Tibial nerve (tissue), 4 donors: Measurements from ENCODE around the gene POLA1. TPM values are rescaled to one million over a fixed set of nuclear protein-coding genes. Genes with fewer than 3 reads are reported as not detected.

Experiments
- DNase-seq, 2 donors: peaks; one replicate each; pipeline ENCODE4 v3.0.0-alpha.2; 2019; ENCODE audit warnings: low spot score in 2 of 2
- H3K27ac ChIP-seq, 4 donors: fragments of 200-600 bp; sonication (generic) in 3 of 4; one replicate each; pipeline ENCODE4 v1.5.1; 2017 to 2019; ENCODE audit warnings: mild to moderate bottlenecking in 1 of 4
- H3K27me3 ChIP-seq, 2 donors: fragments of 200-600 bp; sonication (generic) in 1 of 2; one replicate each; pipeline versions ENCODE4 v1.5.1 to v1.6.0; 2017 to 2019
- H3K36me3 ChIP-seq, 3 donors: fragments of 200-600 bp; sonication (generic); one replicate each; pipeline ENCODE4 v1.5.1; 2018 to 2019
- H3K4me1 ChIP-seq, 4 donors: fragments of 200-600 bp; sonication (generic) in 3 of 4; one replicate each; pipeline ENCODE4 v1.5.1; 2017 to 2019
- H3K4me3 ChIP-seq, 4 donors: fragments of 200-600 bp; sonication (generic) in 3 of 4; one replicate each; pipeline ENCODE4 v1.5.1; 2017 to 2019; ENCODE audit warnings: mild to moderate bottlenecking in 1 of 4, moderate library complexity in 1 of 4
- H3K9me3 ChIP-seq, 4 donors: fragments of 200-600 bp; sonication (generic) in 3 of 4; one replicate each; pipeline ENCODE4 v1.5.1; 2017 to 2019
- CTCF ChIP-seq, 5 experiments: fragments of 200-600 bp in 3 of 5; fragments of 450-650 bp in 2 of 5; sonication (generic) in 3 of 5; IDR thresholded peaks; one replicate each; pipeline ENCODE4 v1.5.1; 2016 to 2019; ENCODE audit warnings: antibody characterized with exemption in 5 of 5, mild to moderate bottlenecking in 3 of 5, moderate library complexity in 2 of 5
- EP300 ChIP-seq, 2 donors: sonication (generic); formaldehyde crosslinking; IDR thresholded peaks; one replicate each; pipeline ENCODE4 v1.6.1; 2017; ENCODE audit warnings: antibody characterized with exemption in 2 of 2, mild to moderate bottlenecking in 1 of 2
- POLR2A ChIP-seq, 2 donors: fragments of 450-650 bp; IDR thresholded peaks; one replicate each; pipeline ENCODE4 v1.6.1; 2017; ENCODE audit warnings: antibody characterized with exemption in 2 of 2, mild to moderate bottlenecking in 2 of 2, moderate library complexity in 2 of 2
- WGBS, 2 donors: methylation state at CpG; one replicate each; pipeline ENCODE4 v1.1.5; 2018; 5-methylcytosine and 5-hydroxymethylcytosine counted together
- total RNA-seq, 4 donors: library from RNA; depleted of rRNA; stranded (reverse); fragments of >200 nt; gene quantifications; one replicate each; pipeline ENCODE4 v1.1.0, GENCODE V29; 2016

POLA1 gene
- total RNA-seq, 4 donors from 2014 or later: 8.6 to 27.8 (median 13.7) TPM

GRCh38 chrX:24768556-24768955 lies 74.8 kb downstream of the POLA1 start:
- TF ChIP-seq CTCF (IDR thresholded peaks at IDR 0.05): no peak
- TF ChIP-seq EP300 (IDR thresholded peaks at IDR 0.05): no peak
- no peak for TF ChIP-seq POLR2A (IDR thresholded peaks at IDR 0.05)
- peaks cover 0 to 14% of the 10 kb centered on the region in 2 donors for H3K27me3 ChIP-seq
- H3K9me3 ChIP-seq: no peaks in the 10 kb centered on the region
- H3K4me3 ChIP-seq: no peak overlapping the region
- DNase-seq: no peak
- no peak overlapping the region for H3K27ac ChIP-seq
- H3K36me3 ChIP-seq: peaks cover 0 to 4% (median 0%) of the 10 kb centered on the region in 3 donors
- no peaks in the 10 kb centered on the region for H3K4me1 ChIP-seq
- WGBS, 2 donors: 81 to 85% methylated on average over 5 of the region's 5 CpGs

- H3K27me3 ChIP-seq: peaks cover 0 to 7% of the 10 kb centered on the region in 2 donors
- H3K36me3 ChIP-seq: no peaks in the 10 kb centered on the region
- TF ChIP-seq EP300 (IDR thresholded peaks at IDR 0.05): no peak
- no peak for TF ChIP-seq CTCF (IDR thresholded peaks at IDR 0.05)
- no peak for TF ChIP-seq POLR2A (IDR thresholded peaks at IDR 0.05)
- H3K9me3 ChIP-seq: no peaks in the 10 kb centered on the region
- H3K4me1 ChIP-seq: no peaks in the 10 kb centered on the region
- 53 to 60% methylated on average over 2 of the region's 2 CpGs for WGBS, 2 donors
- H3K27ac ChIP-seq: no peak overlapping the region
- no peak overlapping the region for H3K4me3 ChIP-seq
- DNase-seq: no peak
Observed at GRCh38 chrX:24774650-24775049, 80.9 kb downstream of the POLA1 start.

- TF ChIP-seq CTCF (IDR thresholded peaks at IDR 0.05): no peak
- Histone ChIP-seq H3K9me3 (no peaks in the 10 kb centered on the region), H3K36me3 (no peaks in the 10 kb centered on the region), H3K4me1 (no peaks in the 10 kb centered on the region), H3K4me3 (no peak overlapping the region), H3K27me3 (no peaks in the 10 kb centered on the region), H3K27ac (no peak overlapping the region)
- DNase-seq: no peak
- WGBS, 2 donors: 80 to 96% methylated on average over 2 of the region's 2 CpGs
Observed at GRCh38 chrX:24775891-24776290, 82.2 kb downstream of the POLA1 start.

- H3K27ac ChIP-seq: no peak overlapping the region
- no peak for TF ChIP-seq POLR2A (IDR thresholded peaks at IDR 0.05)
- TF ChIP-seq CTCF (IDR thresholded peaks at IDR 0.05): no peak
- TF ChIP-seq EP300 (IDR thresholded peaks at IDR 0.05): no peak
- no peaks in the 10 kb centered on the region for H3K9me3 ChIP-seq
- no peak overlapping the region for H3K4me3 ChIP-seq
- 91 to 100% methylated on average over 1 of the region's 1 CpG for WGBS, 2 donors
- no peaks in the 10 kb centered on the region for H3K36me3 ChIP-seq
- no peaks in the 10 kb centered on the region for H3K4me1 ChIP-seq
- no peak for DNase-seq
- H3K27me3 ChIP-seq: no peaks in the 10 kb centered on the region
Observed at GRCh38 chrX:24777660-24778059, 83.9 kb downstream of the POLA1 start.

- 29 to 78% methylated on average over 1 of the region's 1 CpG for WGBS, 2 donors
- no peak for TF ChIP-seq CTCF (IDR thresholded peaks at IDR 0.05)
- H3K4me3 ChIP-seq: no peak overlapping the region
- peaks cover 0 to 4% (median 0%) of the 10 kb centered on the region in 3 donors for H3K36me3 ChIP-seq
- DNase-seq: no peak
- no peaks in the 10 kb centered on the region for H3K27me3 ChIP-seq
- H3K9me3 ChIP-seq: no peaks in the 10 kb centered on the region
- no peaks in the 10 kb centered on the region for H3K4me1 ChIP-seq
- no peak overlapping the region for H3K27ac ChIP-seq
Observed at GRCh38 chrX:24782011-24782410, 88.3 kb downstream of the POLA1 start.
